ENCODE results near the gene PCGF1. TPM values are rescaled to one million over a fixed set of nuclear protein-coding genes. Genes with fewer than 3 reads are reported as not detected.

PCGF1 gene
- total and polyA plus RNA-seq, 2 of the 13 experiments (the other 11 are each of a cell fraction or from before 2014, with no cell fraction given), result 20.4 to 22.6 TPM

GRCh38 chr2:74530239-74531187 is 23.0 kb upstream of the PCGF1 start (continued):
- TF ChIP-seq HNF4G (IDR thresholded peaks at IDR 0.05; ENCODE audit: borderline replicate concordance, low read depth, low read length) (no peak), HNF4G (CRISPR knock-in tag; IDR thresholded peaks at IDR 0.05; ENCODE audit: borderline replicate concordance, low read depth) (no peak), ZFP91 (CRISPR knock-in tag; IDR thresholded peaks at IDR 0.05; ENCODE audit: borderline replicate concordance) (0 out of 2 replicates have a peak, but pooled peaks have one; percentile 4), ZBTB33 (CRISPR knock-in tag; IDR thresholded peaks at IDR 0.05) (0 out of 2 replicates have a peak, but pooled peaks have one; percentile 7), ZNF441 (CRISPR knock-in tag; IDR thresholded peaks at IDR 0.05; ENCODE audit: borderline replicate concordance) (0 out of 2 replicates have a peak, but pooled peaks have one; percentile 9), MAFK (conservative IDR thresholded peaks at IDR 0.05 in 1 of 2, IDR thresholded peaks at IDR 0.05 in 1 of 2; ENCODE audit: low read length in 2 of 2) (no peak), TFDP1 (CRISPR knock-in tag; IDR thresholded peaks at IDR 0.05; ENCODE audit: borderline replicate concordance) (peak; percentile 45; the same call in 1 of the 2 replicates), ZNF563 (CRISPR knock-in tag; IDR thresholded peaks at IDR 0.05) (no peak), TERF1 (CRISPR knock-in tag; IDR thresholded peaks at IDR 0.05) (peak; percentile 2; the same call in 1 of the 2 replicates), ZNF83 (CRISPR knock-in tag; IDR thresholded peaks at IDR 0.05; ENCODE audit: borderline replicate concordance) (0 out of 2 replicates have a peak, but pooled peaks have one; percentile 25), PHF8 (CRISPR knock-in tag; IDR thresholded peaks at IDR 0.05) (no peak)
